HEK293 (cell line): Measurements from ENCODE around the gene KCNG3.

Experiments used
- PBX3 ChIP-seq: sonication (generic); formaldehyde crosslinking; IDR thresholded peaks from 2 replicates; pipeline ENCODE4 v1.8.1; 2022; ENCODE audit warnings: mild to moderate bottlenecking, moderate library complexity, missing genetic modification reagents
- REST ChIP-seq: fragments of 450-650 bp; formaldehyde crosslinking; IDR thresholded peaks from 2 replicates; pipeline ENCODE4 v1.5.1; 2016; ENCODE audit warnings: missing biosample characterization, missing genetic modification characterization
- YY1 ChIP-seq: fragments of 450-650 bp; formaldehyde crosslinking; IDR thresholded peaks from 2 replicates; pipeline ENCODE4 v1.5.1; 2018; ENCODE audit warnings: missing biosample characterization, missing genetic modification characterization
- ZNF121 ChIP-seq: fragments of 450-650 bp; formaldehyde crosslinking; IDR thresholded peaks from 2 replicates; pipeline ENCODE4 v1.5.1; 2016; ENCODE audit warnings: missing biosample characterization, missing genetic modification characterization
- ZNF510 ChIP-seq: fragments of 450-650 bp; formaldehyde crosslinking; IDR thresholded peaks from 2 replicates; pipeline ENCODE4 v1.5.1; 2018; ENCODE audit warnings: mild to moderate bottlenecking, missing genetic modification characterization, missing biosample characterization; ENCODE audit not compliant: insufficient replicate concordance
- ZNF664 ChIP-seq: fragments of 450-650 bp; formaldehyde crosslinking; IDR thresholded peaks from 2 replicates; pipeline ENCODE4 v1.5.1; 2016; ENCODE audit warnings: missing biosample characterization, missing genetic modification characterization
- ZSCAN5A ChIP-seq: fragments of 450-650 bp; formaldehyde crosslinking; IDR thresholded peaks from 2 replicates; pipeline ENCODE4 v1.5.1; 2016; ENCODE audit warnings: missing biosample characterization, missing genetic modification characterization

GRCh38 chr2:42463570-42463969 lies 30.2 kb downstream of the KCNG3 start:
- no peak for TF ChIP-seq ZSCAN5A (tag by site-specific recombination)
- no peak for TF ChIP-seq PBX3 (CRISPR knock-in tag)
- no peak for TF ChIP-seq ZNF121 (tag by site-specific recombination)
- TF ChIP-seq ZNF664 (tag by site-specific recombination), result no peak
- no peak for TF ChIP-seq ZNF510 (tag by site-specific recombination)
- TF ChIP-seq REST (tag by site-specific recombination), result no peak
- TF ChIP-seq YY1, result no peak
